HCT116 (cell line): Measurements from ENCODE around the gene AUTS2. TPM values are rescaled to one million over a fixed set of nuclear protein-coding genes. Genes with fewer than 3 reads are reported as not detected.

Experiments
- ATAC-seq: fragments of 200-7000 bp; cut with Tn5 transposase; 2 replicates; pipeline ENCODE4 v1.9.1; 2020; ENCODE audit warnings: mild to moderate bottlenecking, moderate library complexity
- BruUV-seq: library from RNA; stranded (reverse); fragments of 400-500 nt; replicated peaks from 2 replicates; lab custom pipeline; 2021; lab: Mats Ljungman, UMichigan
- CTCF ChIA-PET: fragments of 300-600 bp; sonication (Branson Sonifier 250); formaldehyde crosslinking; loops from one replicate; lab custom pipeline; 2021; ENCODE audit warnings: antibody characterized with exemption; lab: Charles Lee
- POLR2A ChIA-PET: fragments of 300-600, 350-600 bp; sonication (Branson Sonifier 250); formaldehyde crosslinking; loops from one replicate; lab custom pipeline; 2021; ENCODE audit warnings: antibody characterized with exemption; lab: Charles Lee
- RAD21 ChIA-PET, 2 experiments: fragments of 300-600 bp; sonication (Branson Sonifier 250); formaldehyde crosslinking; loops; one replicate each; lab custom pipeline; 2023; ENCODE audit warnings: low total read pairs in 2 of 2; ENCODE audit not compliant: uncharacterized antibody in 2 of 2, unreplicated experiment in 2 of 2, low non-redundant PET in 1 of 2; lab: Charles Lee
- DNase-seq: peaks from one replicate; pipeline ENCODE4 v3.0.0-alpha.2; 2010; ENCODE audit warnings: low read depth, low spot score
- H2AFZ ChIP-seq: fragments of 200-600 bp; shearing (Covaris generic), sonication (generic); 2 replicates; pipeline ENCODE4 v1.6.1; 2017; ENCODE audit warnings: low read depth, mixed run types, mixed read lengths, antibody characterized with exemption, low read length; ENCODE audit not compliant: poor library complexity, severe bottlenecking
- H3K27ac ChIP-seq: 2 replicates; pipeline ENCODE4 v1.5.1; 2012; ENCODE audit warnings: low read depth, low read length
- H3K27me3 ChIP-seq: fragments of 200-600 bp; sonication (generic); 2 replicates; pipeline ENCODE4 v1.6.1; 2016; ENCODE audit warnings: mixed run types, low read length, mixed read lengths; ENCODE audit not compliant: insufficient read depth
- H3K36me3 ChIP-seq, 2 experiments: fragments of 200-500 bp in 1 of 2; fragments of 200-600 bp in 1 of 2; sonication (Bioruptor generic) in 1 of 2; sonication (generic) in 1 of 2; 2 replicates each; pipeline versions ENCODE4 v1.5.1 to v1.6.1; 2014 to 2016; ENCODE audit warnings: low read length in 2 of 2, inconsistent platforms in 1 of 2, mixed read lengths in 1 of 2, mixed run types in 1 of 2; ENCODE audit not compliant: insufficient read depth in 2 of 2, control insufficient read depth in 1 of 2
- H3K4me1 ChIP-seq, 2 experiments: fragments of 200-600 bp in 1 of 2; sonication (generic) in 1 of 2; 2 replicates each; pipeline versions ENCODE4 v1.5.1 to v1.6.1; 2012 to 2017; ENCODE audit warnings: low read length in 2 of 2, inconsistent platforms in 1 of 2, mild to moderate bottlenecking in 1 of 2, mixed read lengths in 1 of 2, mixed run types in 1 of 2, moderate library complexity in 1 of 2; ENCODE audit not compliant: insufficient read depth in 2 of 2, control insufficient read depth in 1 of 2
- H3K4me2 ChIP-seq: fragments of 200-600 bp; sonication (generic); 2 replicates; pipeline ENCODE4 v1.6.1; 2017; ENCODE audit warnings: mixed run types, low read length, mixed read lengths
- H3K4me3 ChIP-seq, 2 experiments: fragments of 200-600 bp in 1 of 2; sonication (generic) in 1 of 2; replicated peaks in 1 of 2; 2 replicates each; pipeline ENCODE4 v1.5.1; 2011 to 2016; ENCODE audit warnings: low read length in 2 of 2, control low read depth in 1 of 2, low read depth in 1 of 2, mild to moderate bottlenecking in 1 of 2, mixed read lengths in 1 of 2, mixed run types in 1 of 2
- H3K79me2 ChIP-seq: fragments of 200-600 bp; sonication (generic); 2 replicates; pipeline ENCODE4 v1.6.1; 2017; ENCODE audit warnings: mild to moderate bottlenecking, mixed run types, low read length, moderate library complexity, mixed read lengths; ENCODE audit not compliant: insufficient read depth
- H3K9ac ChIP-seq: fragments of 200-600 bp; sonication (generic); 2 replicates; pipeline ENCODE4 v1.6.1; 2016; ENCODE audit warnings: low read length, mixed read lengths
- H3K9me2 ChIP-seq: fragments of 200-600 bp; sonication (generic), shearing (Covaris generic); 2 replicates; pipeline ENCODE4 v1.6.1; 2017; ENCODE audit warnings: mixed run types, mild to moderate bottlenecking, moderate library complexity; ENCODE audit not compliant: insufficient read depth
- H3K9me3 ChIP-seq, 2 experiments: fragments of 200-500 bp in 1 of 2; fragments of 200-600 bp in 1 of 2; sonication (Bioruptor generic) in 1 of 2; sonication (generic) in 1 of 2; 2 replicates each; pipeline ENCODE4 v1.6.1; 2014 to 2017; ENCODE audit warnings: low read length in 2 of 2, mixed read lengths in 2 of 2, inconsistent platforms in 1 of 2, low read depth in 1 of 2, mild to moderate bottlenecking in 1 of 2, mixed run types in 1 of 2, moderate library complexity in 1 of 2; ENCODE audit not compliant: control insufficient read depth in 1 of 2, insufficient read depth in 1 of 2
- H4K20me1 ChIP-seq: fragments of 200-600 bp; sonication (generic), shearing (Covaris generic); 2 replicates; pipeline ENCODE4 v1.6.1; 2017; ENCODE audit warnings: mixed run types, mild to moderate bottlenecking, moderate library complexity; ENCODE audit not compliant: insufficient read depth
- ATF3 ChIP-seq: IDR thresholded peaks from 2 replicates; pipeline ENCODE4 v1.6.1; 2012
- CBX3 ChIP-seq: IDR thresholded peaks from 2 replicates; pipeline ENCODE4 v1.6.1; 2012; ENCODE audit warnings: low read depth
- CEBPB ChIP-seq: IDR thresholded peaks from 2 replicates; pipeline ENCODE4 v1.6.1; 2012; ENCODE audit warnings: low read depth
- ELF1 ChIP-seq: IDR thresholded peaks from 2 replicates; pipeline ENCODE4 v1.6.1; 2012; ENCODE audit warnings: low read depth, borderline replicate concordance
- EZH2phosphoT487 ChIP-seq: fragments of 200-600 bp; IDR thresholded peaks from 2 replicates; pipeline ENCODE4 v1.6.1; 2018; ENCODE audit warnings: antibody characterized with exemption, borderline replicate concordance
- FOSL1 ChIP-seq: IDR thresholded peaks from 2 replicates; pipeline ENCODE4 v1.6.1; 2012; ENCODE audit warnings: low read depth
- MAX ChIP-seq: IDR thresholded peaks from 2 replicates; pipeline ENCODE4 v1.6.1; 2012
- REST ChIP-seq: IDR thresholded peaks from 2 replicates; pipeline ENCODE4 v1.6.1; 2012; ENCODE audit warnings: low read depth
- SP1 ChIP-seq: IDR thresholded peaks from 2 replicates; pipeline ENCODE4 v1.6.1; 2012; ENCODE audit warnings: low read depth
- TCF7L2 ChIP-seq: IDR thresholded peaks from 2 replicates; pipeline ENCODE4 v1.7.0; 2011; ENCODE audit warnings: borderline replicate concordance, inconsistent platforms; ENCODE audit not compliant: insufficient read depth, insufficient read length; ENCODE audit errors: extremely low read depth
- YY1 ChIP-seq: IDR thresholded peaks from 2 replicates; pipeline ENCODE4 v1.6.1; 2011; ENCODE audit warnings: low read length, low read depth, moderate library complexity, mild to moderate bottlenecking; ENCODE audit not compliant: insufficient replicate concordance; ENCODE audit errors: extremely low read depth
- ZBTB33 ChIP-seq: IDR thresholded peaks from 2 replicates; pipeline ENCODE4 v1.6.1; 2011; ENCODE audit warnings: mild to moderate bottlenecking, low read length, moderate library complexity; ENCODE audit not compliant: insufficient replicate concordance; ENCODE audit errors: extremely low read depth
- ZFX ChIP-seq: fragments of 450-650 bp; IDR thresholded peaks from 2 replicates; pipeline ENCODE4 v1.6.1; 2017
- ZNF274 ChIP-seq: fragments of 200-500 bp; sonication (Bioruptor generic); IDR thresholded peaks from 2 replicates; pipeline ENCODE4 v1.6.1; 2014; ENCODE audit warnings: mild to moderate bottlenecking, low read depth, low read length, inconsistent platforms
- intact Hi-C: fragments of 100-400 bp; cut with micrococcal nuclease; formaldehyde crosslinking; loops from 2 replicates; pipeline ENCODE4 v1.10.0; 2022
- total RNA-seq: library from RNA; stranded (reverse); gene quantifications from one replicate; pipeline ENCODE4 v1.2.1, GENCODE V29; 2021; ENCODE audit not compliant: unreplicated experiment

The AUTS2 gene
- total RNA-seq, 1 experiment from 2014 or later: 0.93 TPM

DNA sequence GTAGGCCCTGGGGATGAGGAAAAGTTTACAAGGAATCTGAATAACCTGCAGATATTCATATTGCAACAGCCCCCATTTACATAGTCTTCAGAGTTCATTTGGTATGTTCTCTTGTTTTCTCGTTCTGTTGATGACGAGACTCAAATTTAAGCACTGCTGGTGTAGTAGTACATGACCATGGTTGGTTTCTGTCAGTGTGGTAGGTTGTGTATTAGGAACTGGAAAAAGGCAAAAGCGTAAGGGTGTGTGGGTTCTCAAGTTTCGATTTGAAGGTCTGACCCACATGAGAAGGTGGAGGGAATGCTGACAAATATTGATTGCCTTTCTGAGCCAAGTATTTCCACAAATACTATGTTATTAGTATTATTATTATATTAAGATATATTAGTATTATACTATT lies 151.7 kb downstream of the AUTS2 start:
- Histone ChIP-seq H3K36me3 (no peaks in the 10 kb centered on the region), H3K9ac (no peak overlapping the region), H3K4me3 (no peak overlapping the region), H3K4me2 (no peak overlapping the region), H3K4me1 (no peaks in the 10 kb centered on the region), H3K27me3 (no peaks in the 10 kb centered on the region), H3K79me2 (no peaks in the 10 kb centered on the region), H3K9me2 (no peaks in the 10 kb centered on the region), H4K20me1 (no peaks in the 10 kb centered on the region), H3K27ac (no peak overlapping the region), H2AFZ (no peak overlapping the region), H3K9me3 (peaks cover 6 to 33% of the 10 kb centered on the region in 2 experiments; a peak in 2 of 4 replicates)
- ChIA-PET POLR2A (no interaction called here), RAD21 (no interaction called here), CTCF (no interaction called here)
- DNase-seq (no peak), ATAC-seq (no peak)
- no TSS peak for BruUV-seq
- intact Hi-C loops: no loop called here
- TF ChIP-seq CEBPB (no peak), CBX3 (no peak), MAX (no peak), YY1 (no peak), SP1 (no peak), FOSL1 (no peak), TCF7L2 (no peak), ELF1 (no peak), ZFX (no peak)

GRCh38 chr7:69751026-69751425 lies 152.8 kb downstream of the AUTS2 start:
- DNase-seq (no peak), ATAC-seq (no peak)
- intact Hi-C loops: no loop called here
- H3K9ac ChIP-seq: no peak overlapping the region
- H2AFZ ChIP-seq: no peak overlapping the region
- BruUV-seq: no TSS peak
- no peaks in the 10 kb centered on the region for H3K9me2 ChIP-seq
- peaks cover under 1 to 25% of the 10 kb centered on the region in 2 experiments; a peak in 2 of 4 replicates for H3K9me3 ChIP-seq
- POLR2A ChIA-PET: no interaction called here
- no peak overlapping the region for H3K27ac ChIP-seq
- no peaks in the 10 kb centered on the region for H3K27me3 ChIP-seq
- CTCF ChIA-PET: no interaction called here
- no peak overlapping the region for H3K4me2 ChIP-seq
- RAD21 ChIA-PET: no interaction called here
- no peaks in the 10 kb centered on the region for H4K20me1 ChIP-seq
- no peak for TF ChIP-seq ZNF274
- TF ChIP-seq ATF3: no peak
- no peak for TF ChIP-seq EZH2phosphoT487
- TF ChIP-seq FOSL1: no peak
- no peak for TF ChIP-seq SP1
- TF ChIP-seq ZBTB33: no peak
- no peak for TF ChIP-seq TCF7L2
- TF ChIP-seq REST: no peak
- no peaks in the 10 kb centered on the region for H3K36me3 ChIP-seq
- H3K79me2 ChIP-seq: no peaks in the 10 kb centered on the region
- no peak overlapping the region for H3K4me3 ChIP-seq
- H3K4me1 ChIP-seq: no peaks in the 10 kb centered on the region
